ENCODE measurements around the gene FGD4.

Gene FGD4

GRCh38 chr12:32549675-32550079, 150.3 kb downstream of the FGD4 start:
- no peaks in the 10 kb centered on the region for H3K9me3 ChIP-seq (ENCODE audit: insufficient read depth, low read depth, low read length)
- peaks cover 12% of the 10 kb centered on the region for H3K4me1 ChIP-seq (ENCODE audit: insufficient read depth, low read length, poor library complexity, severe bottlenecking)
- no peak overlapping the region for H2AFZ ChIP-seq (ENCODE audit: low read length)
- H3K4me3 ChIP-seq (ENCODE audit: low read length, poor library complexity, severe bottlenecking), result no peak overlapping the region
- no peaks in the 10 kb centered on the region for H3K79me2 ChIP-seq (ENCODE audit: insufficient read depth, low read length)
- no peak overlapping the region for H3K9ac ChIP-seq (ENCODE audit: low read depth, low read length, poor library complexity, severe bottlenecking)
- no peaks in the 10 kb centered on the region for H3K36me3 ChIP-seq (ENCODE audit: insufficient read depth, low read length)
- no peaks in the 10 kb centered on the region for H3K27me3 ChIP-seq (ENCODE audit: insufficient read depth, low read length, poor library complexity, severe bottlenecking)
- H4K20me1 ChIP-seq (ENCODE audit: insufficient read depth, low read length, poor library complexity, severe bottlenecking), result no peaks in the 10 kb centered on the region
- no peak overlapping the region for H3K4me2 ChIP-seq (ENCODE audit: low read depth, low read length, poor library complexity, severe bottlenecking)
- no peaks in the 10 kb centered on the region for H3K9me2 ChIP-seq (replicated peaks; ENCODE audit: low read depth, low read length)
- H3F3A ChIP-seq (ENCODE audit: low read depth), result no peaks in the 10 kb centered on the region
- no peak for TF ChIP-seq CTCF (conservative IDR thresholded peaks at IDR 0.05; ENCODE audit: low read length)
- TF ChIP-seq EZH2phosphoT487 (IDR thresholded peaks at IDR 0.05; ENCODE audit: borderline replicate concordance), result no peak

GRCh38 chr12:32551058-32551457, 151.7 kb downstream of the FGD4 start:
- no peaks in the 10 kb centered on the region for H3K79me2 ChIP-seq (ENCODE audit: insufficient read depth, low read length)
- no peaks in the 10 kb centered on the region for H3K27me3 ChIP-seq (ENCODE audit: insufficient read depth, low read length, poor library complexity, severe bottlenecking)
- no peak overlapping the region for H3K4me3 ChIP-seq (ENCODE audit: low read length, poor library complexity, severe bottlenecking)
- H3K9me3 ChIP-seq (ENCODE audit: insufficient read depth, low read depth, low read length), result no peaks in the 10 kb centered on the region
- H2AFZ ChIP-seq (ENCODE audit: low read length), result no peak overlapping the region
- no peaks in the 10 kb centered on the region for H3K36me3 ChIP-seq (ENCODE audit: insufficient read depth, low read length)
- TF ChIP-seq CTCF (conservative IDR thresholded peaks at IDR 0.05; ENCODE audit: low read length) (no peak), EZH2phosphoT487 (IDR thresholded peaks at IDR 0.05; ENCODE audit: borderline replicate concordance) (no peak)
- H3F3A ChIP-seq (ENCODE audit: low read depth), result no peaks in the 10 kb centered on the region
- H3K9ac ChIP-seq (ENCODE audit: low read depth, low read length, poor library complexity, severe bottlenecking), result no peak overlapping the region
- H3K9me2 ChIP-seq (replicated peaks; ENCODE audit: low read depth, low read length), result no peaks in the 10 kb centered on the region
- no peaks in the 10 kb centered on the region for H3K4me1 ChIP-seq (ENCODE audit: insufficient read depth, low read length, poor library complexity, severe bottlenecking)
- no peak overlapping the region for H3K4me2 ChIP-seq (ENCODE audit: low read depth, low read length, poor library complexity, severe bottlenecking)
- H4K20me1 ChIP-seq (ENCODE audit: insufficient read depth, low read length, poor library complexity, severe bottlenecking), result no peaks in the 10 kb centered on the region

GRCh38 chr12:32558903-32559302, 159.5 kb downstream of the FGD4 start:
- no peak for TF ChIP-seq CTCF (conservative IDR thresholded peaks at IDR 0.05; ENCODE audit: low read length)
- TF ChIP-seq EZH2phosphoT487 (IDR thresholded peaks at IDR 0.05; ENCODE audit: borderline replicate concordance), result no peak
- H3F3A ChIP-seq (ENCODE audit: low read depth), result no peaks in the 10 kb centered on the region
- no peak overlapping the region for H2AFZ ChIP-seq (ENCODE audit: low read length)
- H3K4me1 ChIP-seq (ENCODE audit: insufficient read depth, low read length, poor library complexity, severe bottlenecking), result no peaks in the 10 kb centered on the region
- no peak overlapping the region for H3K9ac ChIP-seq (ENCODE audit: low read depth, low read length, poor library complexity, severe bottlenecking)
- H3K36me3 ChIP-seq (ENCODE audit: insufficient read depth, low read length), result no peaks in the 10 kb centered on the region
- no peak overlapping the region for H3K4me3 ChIP-seq (ENCODE audit: low read length, poor library complexity, severe bottlenecking)
- H3K9me3 ChIP-seq (ENCODE audit: insufficient read depth, low read depth, low read length), result no peaks in the 10 kb centered on the region
- no peaks in the 10 kb centered on the region for H4K20me1 ChIP-seq (ENCODE audit: insufficient read depth, low read length, poor library complexity, severe bottlenecking)
- H3K4me2 ChIP-seq (ENCODE audit: low read depth, low read length, poor library complexity, severe bottlenecking), result no peak overlapping the region
- no peaks in the 10 kb centered on the region for H3K9me2 ChIP-seq (replicated peaks; ENCODE audit: low read depth, low read length)
- no peaks in the 10 kb centered on the region for H3K27me3 ChIP-seq (ENCODE audit: insufficient read depth, low read length, poor library complexity, severe bottlenecking)
- no peaks in the 10 kb centered on the region for H3K79me2 ChIP-seq (ENCODE audit: insufficient read depth, low read length)
